Fibroblast of the aortic adventitia (primary cell): ENCODE measurements around the gene PRELID2. TPM values are rescaled to one million over a fixed set of nuclear protein-coding genes. Genes with fewer than 3 reads are reported as not detected.
"Not testable (repeated sequence)": the region's sequence is repeated elsewhere in the genome, so short reads cannot be mapped to it uniquely, and the experiment has no call there.

ENCODE experiments used
- DNase-seq: peaks from one replicate; pipeline ENCODE4 v3.0.0-alpha.2; 2010; ENCODE audit warnings: low read depth
- H3K4me3 ChIP-seq: 2 replicates; pipeline ENCODE4 v1.5.1; 2011; ENCODE audit warnings: low read depth, mild to moderate bottlenecking, control low read depth, low read length, moderate library complexity
- total RNA-seq: library from RNA; depleted of rRNA; stranded (reverse); fragments of >200 nt; gene quantifications from 2 replicates; pipeline ENCODE4 v1.2.3, GENCODE V29; 2012; ENCODE audit warnings: low replicate concordance
- TF ChIP-seq, protein P1 (sequence below): IDR thresholded peaks from 2 replicates; pipeline ENCODE4 v1.5.1; 2011; ENCODE audit warnings: mild to moderate bottlenecking, low read length, control low read depth, inconsistent platforms; ENCODE audit not compliant: insufficient read depth

PRELID2 gene
- total RNA-seq, 1 donor = 35.4 TPM

DNA sequence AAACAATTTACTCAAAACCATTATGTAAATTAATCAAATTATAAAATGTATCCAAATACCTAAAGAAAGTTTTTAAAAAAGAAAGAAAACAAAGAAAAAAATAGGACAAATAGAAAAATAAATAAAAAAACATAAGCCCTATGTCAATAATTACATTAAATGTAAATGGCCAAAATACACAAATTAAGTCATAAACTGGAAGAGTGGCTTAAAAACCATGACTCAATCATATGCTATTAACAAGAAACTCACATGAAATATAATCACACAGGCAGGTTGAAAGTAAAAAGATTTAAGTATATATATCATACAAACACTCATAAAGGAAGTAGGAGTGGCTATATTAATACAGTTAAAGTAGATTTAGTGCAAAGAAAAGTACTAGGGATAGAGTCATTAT is 95.3 kb downstream of the PRELID2 start:
- no peak for DNase-seq
- TF ChIP-seq, protein P1, sequence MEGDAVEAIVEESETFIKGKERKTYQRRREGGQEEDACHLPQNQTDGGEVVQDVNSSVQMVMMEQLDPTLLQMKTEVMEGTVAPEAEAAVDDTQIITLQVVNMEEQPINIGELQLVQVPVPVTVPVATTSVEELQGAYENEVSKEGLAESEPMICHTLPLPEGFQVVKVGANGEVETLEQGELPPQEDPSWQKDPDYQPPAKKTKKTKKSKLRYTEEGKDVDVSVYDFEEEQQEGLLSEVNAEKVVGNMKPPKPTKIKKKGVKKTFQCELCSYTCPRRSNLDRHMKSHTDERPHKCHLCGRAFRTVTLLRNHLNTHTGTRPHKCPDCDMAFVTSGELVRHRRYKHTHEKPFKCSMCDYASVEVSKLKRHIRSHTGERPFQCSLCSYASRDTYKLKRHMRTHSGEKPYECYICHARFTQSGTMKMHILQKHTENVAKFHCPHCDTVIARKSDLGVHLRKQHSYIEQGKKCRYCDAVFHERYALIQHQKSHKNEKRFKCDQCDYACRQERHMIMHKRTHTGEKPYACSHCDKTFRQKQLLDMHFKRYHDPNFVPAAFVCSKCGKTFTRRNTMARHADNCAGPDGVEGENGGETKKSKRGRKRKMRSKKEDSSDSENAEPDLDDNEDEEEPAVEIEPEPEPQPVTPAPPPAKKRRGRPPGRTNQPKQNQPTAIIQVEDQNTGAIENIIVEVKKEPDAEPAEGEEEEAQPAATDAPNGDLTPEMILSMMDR = no peak
- H3K4me3 ChIP-seq = no peak overlapping the region

DNA sequence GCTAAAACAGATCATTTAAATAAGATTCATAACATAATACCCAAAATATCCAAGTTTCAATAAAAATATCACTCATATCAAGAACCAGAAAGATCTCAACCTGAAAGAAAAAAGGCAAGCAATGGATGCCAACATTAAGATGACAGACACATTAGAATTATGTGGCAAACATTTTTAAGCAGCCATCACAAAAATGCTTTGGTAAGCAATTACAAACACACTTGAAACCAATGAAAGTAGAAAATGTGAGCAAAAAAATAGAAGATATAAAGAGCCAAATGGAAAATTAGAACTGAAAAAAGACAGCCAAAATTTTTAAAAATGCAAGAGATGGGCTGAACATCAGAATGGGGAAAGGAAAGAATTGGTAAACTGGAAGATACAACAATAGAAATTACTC is 96.9 kb downstream of the PRELID2 start:
- DNase-seq = no peak
- TF ChIP-seq, protein P1 = no peak
- no peak overlapping the region for H3K4me3 ChIP-seq

DNA sequence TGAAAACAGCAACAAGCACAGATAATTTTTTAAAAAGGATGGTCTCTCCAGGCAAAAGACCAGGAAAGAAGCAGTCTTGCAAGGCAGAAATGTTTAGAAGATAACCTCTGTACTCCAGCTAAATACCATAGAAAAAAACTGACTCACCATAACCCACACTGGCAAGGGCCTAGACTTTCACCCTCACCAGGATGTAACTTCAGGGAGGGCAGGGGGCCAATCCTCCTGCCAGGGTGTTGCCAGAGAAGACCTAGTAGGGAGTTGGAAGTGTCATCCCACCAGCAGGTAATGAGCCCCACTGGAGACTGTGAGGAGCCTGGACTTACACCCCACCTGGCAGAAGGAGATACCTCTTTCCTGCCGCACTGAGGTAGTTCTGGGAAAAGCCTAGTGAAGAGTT is 97.6 kb downstream of the PRELID2 start:
- no peak overlapping the region for H3K4me3 ChIP-seq
- TF ChIP-seq, protein P1 = no peak
- no peak for DNase-seq

DNA sequence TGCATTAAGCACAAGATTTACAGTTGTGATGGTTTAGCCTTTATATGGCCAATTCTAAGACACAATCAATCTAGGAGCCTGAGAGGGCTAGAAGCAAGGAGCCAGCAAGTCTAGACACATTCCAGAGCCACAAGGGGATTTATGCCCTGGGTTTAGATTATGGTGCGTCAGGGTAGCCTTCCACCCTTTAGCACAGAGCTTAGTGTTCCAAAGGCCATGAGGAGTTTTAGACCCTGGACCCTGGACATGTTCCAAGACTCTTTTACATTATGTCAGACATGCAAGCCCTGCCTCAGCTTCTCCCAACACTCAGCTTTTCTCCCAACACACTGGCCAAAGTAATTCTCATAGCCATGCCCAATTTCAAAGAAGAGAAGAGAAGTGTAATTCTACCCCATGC is 105.2 kb downstream of the PRELID2 start:
- DNase-seq, H3K4me3 ChIP-seq: not testable (repeated sequence)

DNA sequence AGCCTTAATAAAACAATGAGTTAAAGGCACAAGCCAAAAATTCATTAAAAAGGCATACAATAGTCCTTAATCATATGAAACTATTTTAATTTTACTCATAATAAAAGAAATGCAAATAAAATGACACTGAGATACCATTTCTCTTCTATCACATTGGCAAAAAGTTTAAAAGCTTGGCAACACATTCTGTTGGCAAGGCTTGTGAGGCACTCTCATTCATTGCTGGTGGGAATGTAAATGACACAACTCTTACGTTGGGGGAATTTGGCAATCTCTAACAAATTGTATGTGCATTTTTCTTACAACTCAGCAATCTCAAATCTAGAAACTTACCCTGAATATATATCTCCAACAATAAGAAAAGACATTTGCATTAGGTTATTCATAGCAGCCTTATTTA is 111.6 kb downstream of the PRELID2 start:
- H3K4me3 ChIP-seq = no peak overlapping the region
- TF ChIP-seq, protein P1 = no peak
- peak; percentile 51 for DNase-seq

DNA sequence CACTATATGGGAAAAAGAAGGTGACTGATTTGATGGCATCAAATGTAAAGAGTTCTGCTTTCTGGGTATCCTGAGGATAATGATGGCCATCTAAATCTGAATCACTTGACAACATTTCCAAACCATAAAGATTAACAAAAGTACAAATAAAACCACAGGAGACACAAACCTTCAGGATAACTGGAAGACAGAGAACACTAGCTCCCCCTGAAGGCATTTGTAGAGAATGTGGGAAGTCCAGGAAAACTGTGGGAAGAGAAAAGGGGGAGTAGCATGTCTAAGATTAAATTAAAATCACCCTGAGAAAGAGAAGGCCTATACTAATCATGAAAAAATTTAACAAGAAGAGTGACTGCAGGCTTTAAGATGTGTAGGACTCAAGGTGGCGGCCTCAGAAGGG is 116.2 kb downstream of the PRELID2 start:
- TF ChIP-seq, protein P1 = peak; percentile 78
- H3K4me3 ChIP-seq = no peak overlapping the region
- DNase-seq = peak; percentile 62

DNA sequence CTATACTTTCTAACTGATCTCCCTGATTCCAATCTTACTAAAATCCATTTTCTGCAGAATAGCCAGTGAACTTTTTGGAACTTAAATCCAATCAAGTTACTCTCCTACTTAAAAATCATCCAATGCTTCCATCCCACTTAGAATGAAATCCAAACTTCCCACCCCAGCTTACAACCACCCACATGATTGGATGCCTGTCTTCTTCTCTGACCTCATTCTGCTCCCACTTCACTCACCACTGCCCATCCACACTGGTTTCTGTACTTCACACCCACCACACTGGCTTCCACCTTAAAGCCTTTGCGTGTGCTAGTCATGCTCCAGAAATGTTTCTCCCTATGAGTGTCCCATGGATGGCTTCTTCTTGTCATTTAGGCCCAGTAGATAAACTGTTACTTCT is 119.7 kb downstream of the PRELID2 start:
- TF ChIP-seq, protein P1 = no peak
- DNase-seq = no peak
- no peak overlapping the region for H3K4me3 ChIP-seq

DNA sequence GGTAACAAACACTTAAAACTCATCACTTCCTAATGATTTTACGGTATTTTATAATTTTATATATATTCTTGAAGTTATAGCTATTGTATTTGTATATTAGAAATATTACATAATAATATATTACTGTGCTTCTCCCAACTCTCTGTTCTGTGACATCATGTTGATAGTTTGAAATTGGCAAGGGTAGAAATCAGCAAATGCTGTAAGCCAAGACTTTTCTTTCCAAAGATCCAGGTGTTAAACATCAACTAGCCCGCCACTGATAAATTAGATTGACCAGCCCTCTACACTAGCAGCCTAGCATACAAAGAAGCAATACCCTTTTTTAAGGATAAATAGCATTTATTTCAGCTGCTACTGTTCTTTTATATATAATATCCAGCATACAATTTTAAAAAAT is 122.9 kb downstream of the PRELID2 start:
- no peak for DNase-seq
- H3K4me3 ChIP-seq = no peak overlapping the region
- TF ChIP-seq, protein P1 = no peak
